Measurements from ENCODE around the gene LARP6. TPM values are rescaled to one million over a fixed set of nuclear protein-coding genes. Genes with fewer than 3 reads are reported as not detected.

The LARP6 gene
- total and polyA plus RNA-seq, 2 of the 4 experiments (the other 2 are of a cell fraction): 36.4 to 135 TPM

DNA sequence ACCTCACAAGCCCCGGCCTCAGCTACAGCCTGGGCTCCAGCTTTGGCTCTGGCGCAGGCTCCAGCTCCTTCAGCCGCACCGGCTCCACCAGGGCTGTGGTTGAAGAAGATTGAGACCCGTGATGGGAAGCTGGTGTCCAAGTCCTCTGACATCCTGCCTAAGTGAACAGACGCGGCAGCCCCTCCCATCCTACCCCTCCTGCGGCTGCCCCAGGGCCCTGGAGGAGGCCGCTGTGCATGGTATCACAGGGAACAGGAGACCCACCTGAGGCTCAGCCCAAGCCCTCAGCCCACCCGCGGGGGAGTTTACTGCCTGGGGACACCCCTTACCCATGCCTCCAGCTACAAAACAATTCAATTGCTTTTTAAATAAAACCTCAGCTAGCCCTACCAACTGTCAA is 6.0 kb upstream of the LARP6 start:
- Histone ChIP-seq H3K4me2 (ENCODE audit: low read depth, low read length) (no peak overlapping the region), H2BK20ac (ENCODE audit: low read depth, low read length) (no peak overlapping the region), H3K9ac (ENCODE audit: low read depth, low read length) (no peak overlapping the region), H3K4ac (ENCODE audit: low read depth, low read length) (no peak overlapping the region), H2AFZ (replicated peaks; ENCODE audit: low read length, poor library complexity) (no peak overlapping the region), H2BK15ac (ENCODE audit: low read depth, low read length) (0 out of 3 replicates have a peak overlapping the region, but pooled peaks have one; percentile 22), H3K14ac (replicated peaks; ENCODE audit: low read depth, low read length) (no peak overlapping the region), H2BK120ac (ENCODE audit: low read depth, low read length) (no peak overlapping the region), H3K36me3 (ENCODE audit: control insufficient read depth, insufficient read depth, low read length) (no peaks in the 10 kb centered on the region), H3K4me3 (ENCODE audit: insufficient read depth, low read depth, low read length) (no peak overlapping the region), H3K23ac (ENCODE audit: low read depth, low read length) (no peak overlapping the region), H2AK9ac (replicated peaks; ENCODE audit: low read depth, low read length, poor library complexity) (no peak overlapping the region), H3K18ac (ENCODE audit: low read depth, low read length) (no peak overlapping the region), H4K8ac (ENCODE audit: low read depth in 2 of 2, low read length in 2 of 2) (no peak overlapping the region), H3K27ac (ENCODE audit: insufficient read depth, low read length) (no peak overlapping the region), H3K9me1 (ENCODE audit: insufficient read depth, low read length) (peaks cover 19% of the 10 kb centered on the region), H4K91ac (ENCODE audit: insufficient read depth, low read depth, low read length) (no peak overlapping the region), H3K4me1 (ENCODE audit: control insufficient read depth, insufficient read depth, low read length) (peaks cover 25% of the 10 kb centered on the region), H3K9me3 (ENCODE audit: control insufficient read depth, insufficient read depth, low read length) (no peaks in the 10 kb centered on the region), H3K27me3 (ENCODE audit: control insufficient read depth, insufficient read depth, low read length) (no peaks in the 10 kb centered on the region), H2BK5ac (ENCODE audit: low read depth, low read length, poor library complexity, severe bottlenecking) (no peak overlapping the region), H4K5ac (ENCODE audit: low read depth, low read length) (no peak overlapping the region), H3K56ac (ENCODE audit: extremely low read depth, insufficient read depth, low read length) (no peak overlapping the region), H3K79me1 (ENCODE audit: low read depth in 1 of 2, low read length in 2 of 2) (peaks cover 0 to 20% of the 10 kb centered on the region in 2 experiments; a peak in 2 of 4 replicates), H2AK5ac (ENCODE audit: low read depth, low read length) (no peak overlapping the region), H4K20me1 (ENCODE audit: insufficient read depth, low read length) (no peaks in the 10 kb centered on the region)
- in situ Hi-C loops (cut with MboI; ENCODE audit: low sequenced_read_pairs) (no loop called here), dilution Hi-C loops (cut with HindIII; ENCODE audit: low sequenced_read_pairs, unreplicated experiment) (no loop called here), intact Hi-C loops (cut with micrococcal nuclease) (no loop called here)
- CTCF ChIA-PET: interaction anchor here (0.7 kb wide), 1 partner anchor 52 kb away, joined by 3 read pairs; no protein-coding TSS in a partner anchor
- BruUV-seq (replicated peaks): no TSS peak
- POLR2A ChIA-PET (ENCODE audit: unreplicated experiment): no interaction called here
- no peak for DNase-seq
- ATAC-seq (ENCODE audit: low read depth): no peak
- TF ChIP-seq MAZ (IDR thresholded peaks at IDR 0.05; ENCODE audit: borderline replicate concordance, low read depth, low read length) (no peak), SMC3 (IDR thresholded peaks at IDR 0.05; ENCODE audit: low read depth, low read length) (no peak), FOS (IDR thresholded peaks at IDR 0.05; ENCODE audit: low read depth, low read length) (no peak), CEBPB (IDR thresholded peaks at IDR 0.05; ENCODE audit: low read depth, low read length) (no peak), NFE2L2 (IDR thresholded peaks at IDR 0.05; ENCODE audit: low read depth, low read length) (no peak), CHD1 (IDR thresholded peaks at IDR 0.05; ENCODE audit: low read depth, low read length) (no peak), RCOR1 (IDR thresholded peaks at IDR 0.05; ENCODE audit: insufficient replicate concordance, low read length) (no peak), RAD21 (IDR thresholded peaks at IDR 0.05; ENCODE audit: low read length) (no peak), MXI1 (IDR thresholded peaks at IDR 0.05; ENCODE audit: borderline replicate concordance, low read depth, low read length) (no peak), RFX5 (IDR thresholded peaks at IDR 0.05; ENCODE audit: low read depth, low read length) (no peak), POLR2A (IDR thresholded peaks at IDR 0.05; ENCODE audit: low read depth, low read length) (no peak), BHLHE40 (IDR thresholded peaks at IDR 0.05; ENCODE audit: low read depth, low read length) (no peak), MAFK (IDR thresholded peaks at IDR 0.05; ENCODE audit: low read depth, low read length) (no peak)
- TF ChIP-seq, protein P1, sequence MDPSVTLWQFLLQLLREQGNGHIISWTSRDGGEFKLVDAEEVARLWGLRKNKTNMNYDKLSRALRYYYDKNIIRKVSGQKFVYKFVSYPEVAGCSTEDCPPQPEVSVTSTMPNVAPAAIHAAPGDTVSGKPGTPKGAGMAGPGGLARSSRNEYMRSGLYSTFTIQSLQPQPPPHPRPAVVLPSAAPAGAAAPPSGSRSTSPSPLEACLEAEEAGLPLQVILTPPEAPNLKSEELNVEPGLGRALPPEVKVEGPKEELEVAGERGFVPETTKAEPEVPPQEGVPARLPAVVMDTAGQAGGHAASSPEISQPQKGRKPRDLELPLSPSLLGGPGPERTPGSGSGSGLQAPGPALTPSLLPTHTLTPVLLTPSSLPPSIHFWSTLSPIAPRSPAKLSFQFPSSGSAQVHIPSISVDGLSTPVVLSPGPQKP (IDR thresholded peaks at IDR 0.05; ENCODE audit: borderline replicate concordance, low read depth, low read length): no peak
- TF ChIP-seq, protein P2, sequence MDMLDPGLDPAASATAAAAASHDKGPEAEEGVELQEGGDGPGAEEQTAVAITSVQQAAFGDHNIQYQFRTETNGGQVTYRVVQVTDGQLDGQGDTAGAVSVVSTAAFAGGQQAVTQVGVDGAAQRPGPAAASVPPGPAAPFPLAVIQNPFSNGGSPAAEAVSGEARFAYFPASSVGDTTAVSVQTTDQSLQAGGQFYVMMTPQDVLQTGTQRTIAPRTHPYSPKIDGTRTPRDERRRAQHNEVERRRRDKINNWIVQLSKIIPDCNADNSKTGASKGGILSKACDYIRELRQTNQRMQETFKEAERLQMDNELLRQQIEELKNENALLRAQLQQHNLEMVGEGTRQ (IDR thresholded peaks at IDR 0.05; ENCODE audit: low read depth, low read length): no peak
- TF ChIP-seq, protein P3, sequence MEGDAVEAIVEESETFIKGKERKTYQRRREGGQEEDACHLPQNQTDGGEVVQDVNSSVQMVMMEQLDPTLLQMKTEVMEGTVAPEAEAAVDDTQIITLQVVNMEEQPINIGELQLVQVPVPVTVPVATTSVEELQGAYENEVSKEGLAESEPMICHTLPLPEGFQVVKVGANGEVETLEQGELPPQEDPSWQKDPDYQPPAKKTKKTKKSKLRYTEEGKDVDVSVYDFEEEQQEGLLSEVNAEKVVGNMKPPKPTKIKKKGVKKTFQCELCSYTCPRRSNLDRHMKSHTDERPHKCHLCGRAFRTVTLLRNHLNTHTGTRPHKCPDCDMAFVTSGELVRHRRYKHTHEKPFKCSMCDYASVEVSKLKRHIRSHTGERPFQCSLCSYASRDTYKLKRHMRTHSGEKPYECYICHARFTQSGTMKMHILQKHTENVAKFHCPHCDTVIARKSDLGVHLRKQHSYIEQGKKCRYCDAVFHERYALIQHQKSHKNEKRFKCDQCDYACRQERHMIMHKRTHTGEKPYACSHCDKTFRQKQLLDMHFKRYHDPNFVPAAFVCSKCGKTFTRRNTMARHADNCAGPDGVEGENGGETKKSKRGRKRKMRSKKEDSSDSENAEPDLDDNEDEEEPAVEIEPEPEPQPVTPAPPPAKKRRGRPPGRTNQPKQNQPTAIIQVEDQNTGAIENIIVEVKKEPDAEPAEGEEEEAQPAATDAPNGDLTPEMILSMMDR (conservative IDR thresholded peaks at IDR 0.05; ENCODE audit: low read depth, low read length): no peak
- WGBS, 2 experiments (ENCODE audit: extremely low coverage in 2 of 2, insufficient read length in 1 of 2): 100% methylated on average over 1 of the region's 11 CpGs; no CpG with 5 or more reads in 1 of the 2 experiments

Data from IMR-90 (cell line).